ENCODE measurements around the gene MT1B. TPM values are rescaled to one million over a fixed set of nuclear protein-coding genes. Genes with fewer than 3 reads are reported as not detected.
A peak's percentile ranks its signal among the peaks of the same experiment; 100 is the strongest.

The MT1B gene
- total RNA-seq, 2 experiments from 2014 or later = not detected

DNA sequence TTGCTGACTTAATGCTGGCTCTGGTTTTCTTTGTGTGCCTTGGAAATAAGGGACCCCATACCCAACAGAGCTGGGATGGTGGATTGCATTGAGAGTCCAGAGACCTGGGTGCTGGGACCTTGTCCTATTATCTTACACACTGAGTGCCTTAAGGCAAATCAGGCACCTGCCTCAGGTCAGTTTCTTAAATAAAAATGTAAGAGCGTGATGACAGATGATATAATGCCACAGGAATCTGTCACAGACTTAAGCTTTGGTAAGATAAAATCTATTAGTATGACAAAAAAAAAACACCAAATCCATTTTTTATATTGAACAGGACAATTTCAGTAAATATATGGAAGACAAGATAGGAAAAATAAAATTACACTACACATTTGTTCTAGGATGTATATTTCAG is 11.6 kb upstream of the MT1B start:
- Mint-ChIP-seq H3K27ac (no peak overlapping the region), H3K9me3 (no peaks in the 10 kb centered on the region), H3K27me3 (peaks cover 54% of the 10 kb centered on the region), H3K36me3 (no peaks in the 10 kb centered on the region), H3K4me1 (ENCODE audit: low read depth) (peaks cover 31% of the 10 kb centered on the region), H3K4me3 (no peak overlapping the region)
- POLR2A ChIA-PET = no interaction called here
- CTCF ChIA-PET = no interaction called here
- no peak for DNase-seq
- intact Hi-C loops (cut with micrococcal nuclease) = loop anchor here (5.0 kb wide), 1 partner anchor 42 kb away; the partner anchor contains the start of gene MT1X

GRCh38 chr16:56641166-56641565 is 10.5 kb upstream of the MT1B start:
- no peak overlapping the region for H3K4me3 Mint-ChIP-seq
- no peak for DNase-seq
- H3K9me3 Mint-ChIP-seq = no peaks in the 10 kb centered on the region
- peaks cover 24% of the 10 kb centered on the region for H3K4me1 Mint-ChIP-seq (ENCODE audit: low read depth)
- no peaks in the 10 kb centered on the region for H3K36me3 Mint-ChIP-seq
- intact Hi-C loops (cut with micrococcal nuclease) = loop anchor here (5.0 kb wide), 1 partner anchor 41 kb away; the partner anchor contains the start of gene MT1X
- peaks cover 47% of the 10 kb centered on the region for H3K27me3 Mint-ChIP-seq
- ChIA-PET CTCF (interaction anchor here (1.4 kb wide), 1 partner anchor 61 kb away, joined by 5 read pairs; no protein-coding TSS in a partner anchor), POLR2A (no interaction called here)
- H3K27ac Mint-ChIP-seq = no peak overlapping the region

DNA sequence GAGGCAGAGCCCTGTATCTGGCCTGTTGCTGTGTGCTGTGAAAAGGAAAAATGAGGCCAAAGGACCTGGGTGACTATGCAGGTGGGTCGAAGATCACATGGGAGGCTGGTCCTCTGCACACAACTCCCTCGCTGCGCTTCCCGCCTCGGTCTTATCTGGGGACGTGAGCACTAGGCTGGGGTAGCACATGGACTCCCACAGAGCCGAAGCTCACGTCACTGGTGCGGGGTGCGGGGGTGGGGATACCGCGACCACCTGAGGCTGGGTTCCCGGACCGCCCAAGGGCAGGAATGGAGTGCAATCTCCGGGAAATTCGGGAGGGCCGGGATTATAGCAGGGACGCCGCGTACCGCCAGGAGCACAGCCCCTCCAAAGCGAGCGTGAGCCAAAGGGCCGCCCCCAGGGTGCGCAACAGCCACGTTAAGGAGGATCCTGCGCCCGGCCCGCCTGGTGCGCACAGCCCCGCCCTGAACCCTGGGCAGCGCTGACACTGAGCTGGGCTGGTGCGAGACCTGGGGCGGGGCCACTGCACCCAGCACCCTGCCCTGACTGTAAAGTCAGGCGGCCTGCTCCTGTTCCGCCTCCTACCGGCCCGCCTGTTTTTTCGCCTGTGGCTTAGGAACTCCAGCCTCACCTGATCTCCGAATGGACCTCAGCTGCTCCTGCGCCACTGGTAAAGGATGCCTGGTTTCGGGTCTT is 8.5 kb upstream of the MT1B start:
- Mint-ChIP-seq H3K27me3 (peaks cover 36% of the 10 kb centered on the region), H3K4me1 (ENCODE audit: low read depth) (peaks cover 18% of the 10 kb centered on the region), H3K36me3 (no peaks in the 10 kb centered on the region), H3K4me3 (peak overlapping the region; percentile 54), H3K27ac (no peak overlapping the region), H3K9me3 (no peaks in the 10 kb centered on the region)
- ChIA-PET CTCF (interaction anchor here (0.6 to 3.2 kb wide), 25 partner anchors 9 to 370 kb away, joined by 3 to 27 read pairs (median 4); partner anchors contain the start of genes MT1E and MT2A), POLR2A (no interaction called here)
- intact Hi-C loops (cut with micrococcal nuclease) = loop anchor here (1.0 to 5.0 kb wide), 5 partner anchors 15 to 66 kb away; partner anchors contain the start of genes MT1X and MT2A
- DNase-seq = peak; percentile 89

DNA sequence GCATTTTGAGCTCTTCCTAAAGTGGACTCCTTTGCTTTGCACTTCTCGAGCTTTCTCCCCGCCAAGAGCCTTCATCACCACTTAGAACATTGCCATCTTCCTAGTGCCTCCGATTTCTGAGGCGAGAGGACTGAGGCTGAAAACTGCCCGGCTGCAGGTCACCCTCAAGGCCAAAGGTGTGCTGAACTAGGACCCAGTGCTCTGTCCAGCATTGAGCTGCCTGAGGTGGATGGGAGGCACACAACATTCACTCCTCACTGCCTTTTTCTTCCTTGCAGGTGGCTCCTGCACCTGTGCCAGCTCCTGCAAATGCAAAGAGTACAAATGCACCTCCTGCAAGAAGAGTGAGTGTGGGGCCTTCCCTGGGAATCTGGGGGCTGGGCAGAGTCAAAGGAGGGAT is 7.9 kb upstream of the MT1B start:
- H3K27ac Mint-ChIP-seq = no peak overlapping the region
- POLR2A ChIA-PET = no interaction called here
- DNase-seq = no peak

DNA sequence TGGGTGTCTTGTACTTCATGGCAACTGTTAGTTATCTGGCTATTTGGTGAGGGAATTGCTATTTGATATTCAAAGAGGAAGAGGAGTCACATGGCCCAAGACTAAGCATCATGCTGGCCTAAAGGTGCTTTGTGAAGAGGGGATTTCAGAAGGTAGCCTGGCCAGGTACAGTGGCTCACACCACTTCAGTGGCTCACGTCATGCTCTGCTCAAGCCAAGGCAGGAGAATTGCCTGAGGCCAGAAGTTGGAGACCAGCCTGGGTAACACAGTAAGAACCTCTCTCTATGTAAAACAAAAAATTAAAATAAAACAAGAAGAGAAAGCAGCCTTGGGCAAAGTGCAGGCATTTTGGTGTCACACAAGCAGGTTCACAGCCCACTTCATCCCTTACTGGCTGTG is 6.4 kb upstream of the MT1B start:
- H3K27me3 Mint-ChIP-seq = peaks cover 27% of the 10 kb centered on the region
- no peak overlapping the region for H3K27ac Mint-ChIP-seq
- H3K36me3 Mint-ChIP-seq = no peaks in the 10 kb centered on the region
- CTCF ChIA-PET = interaction anchor here (0.7 kb wide), 1 partner anchor 23 kb away, joined by 3 read pairs; no protein-coding TSS in a partner anchor
- peaks cover 18% of the 10 kb centered on the region for H3K4me1 Mint-ChIP-seq (ENCODE audit: low read depth)
- H3K9me3 Mint-ChIP-seq = no peaks in the 10 kb centered on the region
- no peak overlapping the region for H3K4me3 Mint-ChIP-seq
- POLR2A ChIA-PET = no interaction called here
- intact Hi-C loops (cut with micrococcal nuclease) = no loop called here
- DNase-seq = no peak

More for the DNA sequence above, 7.9 kb upstream of the MT1B start:
- CTCF ChIA-PET = interaction anchor here (0.6 to 3.2 kb wide), 21 partner anchors 9 to 210 kb away, joined by 3 to 27 read pairs (median 4); partner anchors contain the start of genes MT1E and MT2A
- Mint-ChIP-seq H3K9me3 (no peaks in the 10 kb centered on the region), H3K36me3 (no peaks in the 10 kb centered on the region), H3K4me3 (peak overlapping the region; percentile 54), H3K4me1 (ENCODE audit: low read depth) (peaks cover 18% of the 10 kb centered on the region), H3K27me3 (peaks cover 38% of the 10 kb centered on the region)
- intact Hi-C loops (cut with micrococcal nuclease) = loop anchor here (1.0 to 5.0 kb wide), 5 partner anchors 14 to 67 kb away; partner anchors contain the start of genes MT1X and MT2A

- Mint-ChIP-seq H3K9me3 (no peaks in the 10 kb centered on the region), H3K27me3 (peaks cover 23% of the 10 kb centered on the region), H3K27ac (no peak overlapping the region), H3K4me1 (ENCODE audit: low read depth) (peaks cover 18% of the 10 kb centered on the region), H3K36me3 (no peaks in the 10 kb centered on the region), H3K4me3 (no peak overlapping the region)
- POLR2A ChIA-PET = no interaction called here
- CTCF ChIA-PET = interaction anchor here (0.7 kb wide), 1 partner anchor 23 kb away, joined by 3 read pairs; no protein-coding TSS in a partner anchor
- no peak for DNase-seq
- intact Hi-C loops (cut with micrococcal nuclease) = no loop called here
Measured at GRCh38 chr16:56645838-56646237, 5.8 kb upstream of the MT1B start.

DNA sequence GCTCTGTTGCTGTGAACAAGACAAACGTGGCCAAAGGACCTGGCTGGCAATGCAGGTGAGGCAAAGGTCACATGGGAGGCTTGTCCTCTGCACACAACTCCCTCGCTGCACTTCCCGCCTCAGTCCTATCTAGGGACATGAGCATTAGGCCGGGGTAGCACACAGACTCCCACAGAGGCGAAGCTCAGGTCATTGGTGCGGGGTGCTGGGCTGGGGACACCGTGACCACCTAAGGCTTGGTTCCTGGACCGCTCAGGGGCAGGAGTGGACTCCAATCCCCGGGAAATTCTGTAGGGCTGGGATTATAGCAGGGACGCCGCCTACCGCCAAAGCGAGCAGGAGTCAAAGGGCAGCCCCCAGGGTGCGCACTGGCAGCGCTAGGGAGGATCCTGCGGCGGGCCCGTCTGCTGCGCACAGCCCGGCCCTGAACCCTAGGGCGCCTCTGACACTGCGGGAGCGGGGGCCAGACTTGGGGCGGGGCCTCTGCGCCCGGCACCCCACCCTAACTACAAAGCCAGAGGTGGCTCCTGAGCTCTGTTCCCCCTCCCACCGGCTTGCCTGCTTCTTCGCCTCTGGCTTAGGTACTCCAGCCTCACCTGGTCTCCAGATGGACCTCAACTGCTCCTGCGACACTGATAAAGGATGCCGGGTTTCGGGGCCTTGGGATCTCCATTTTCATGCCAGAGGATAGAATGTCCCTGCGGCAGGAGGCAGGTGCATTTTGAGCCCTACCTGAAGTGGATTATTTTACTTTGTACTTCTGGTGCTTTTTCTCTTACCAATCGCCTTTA is 3.9 kb upstream of the MT1B start:
- intact Hi-C loops (cut with micrococcal nuclease) = no loop called here
- no peak overlapping the region for H3K4me3 Mint-ChIP-seq
- no peaks in the 10 kb centered on the region for H3K36me3 Mint-ChIP-seq
- CTCF ChIA-PET = interaction anchor here (1.6 kb wide), 1 partner anchor 71 kb away, joined by 3 read pairs; no protein-coding TSS in a partner anchor
- POLR2A ChIA-PET = no interaction called here
- no peaks in the 10 kb centered on the region for H3K9me3 Mint-ChIP-seq
- peaks cover 12% of the 10 kb centered on the region for H3K4me1 Mint-ChIP-seq (ENCODE audit: low read depth)
- no peak overlapping the region for H3K27ac Mint-ChIP-seq
- no peak for DNase-seq
- peaks cover 30% of the 10 kb centered on the region for H3K27me3 Mint-ChIP-seq

DNA sequence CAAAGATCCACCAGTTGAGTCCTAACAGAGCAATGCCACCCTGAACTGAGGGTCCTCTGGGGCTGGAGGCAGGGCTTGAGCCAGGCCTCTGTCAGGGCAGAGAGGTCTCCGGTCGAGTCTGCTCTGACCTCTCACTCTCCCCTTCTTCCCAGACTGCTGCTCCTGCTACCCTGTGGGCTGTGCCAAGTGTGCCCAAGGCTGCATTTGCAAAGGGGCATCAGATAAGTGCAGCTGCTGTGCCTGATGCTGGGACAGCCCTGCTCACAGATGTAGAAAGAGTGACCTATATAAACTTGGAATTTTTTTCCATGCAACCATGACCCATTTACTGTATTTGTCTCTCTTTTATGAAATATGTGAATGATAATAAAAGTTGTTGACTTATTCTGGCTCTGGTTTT is 2.4 kb upstream of the MT1B start:
- H3K4me1 Mint-ChIP-seq (ENCODE audit: low read depth) = peaks cover under 1% of the 10 kb centered on the region
- no peak overlapping the region for H3K27ac Mint-ChIP-seq
- no peak for DNase-seq
- no peaks in the 10 kb centered on the region for H3K36me3 Mint-ChIP-seq
- CTCF ChIA-PET = no interaction called here
- H3K9me3 Mint-ChIP-seq = no peaks in the 10 kb centered on the region
- no peak overlapping the region for H3K4me3 Mint-ChIP-seq
- POLR2A ChIA-PET = no interaction called here
- H3K27me3 Mint-ChIP-seq = peaks cover 34% of the 10 kb centered on the region
- intact Hi-C loops (cut with micrococcal nuclease) = no loop called here

DNA sequence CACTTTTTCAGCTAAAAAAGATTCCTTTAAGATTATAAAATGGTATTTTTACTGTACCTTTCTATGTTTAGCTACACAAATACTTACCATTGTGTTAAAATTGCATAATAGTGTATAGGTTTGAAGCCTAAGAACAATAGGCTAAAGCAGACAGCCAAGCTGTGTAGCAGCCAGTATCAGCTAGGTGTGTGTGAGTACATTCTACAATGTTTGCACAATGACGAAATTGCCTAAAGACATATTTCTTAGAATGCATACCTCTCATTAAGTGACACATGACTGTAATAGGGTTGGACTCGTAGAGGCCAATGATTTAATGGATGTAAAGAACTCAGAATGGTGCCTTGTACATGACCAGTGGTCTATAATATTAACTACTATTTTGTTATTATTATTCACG is 1.9 kb upstream of the MT1B start:
- no peak overlapping the region for H3K27ac Mint-ChIP-seq
- DNase-seq = no peak
- H3K36me3 Mint-ChIP-seq = no peaks in the 10 kb centered on the region
- no peak overlapping the region for H3K4me3 Mint-ChIP-seq
- peaks cover 34% of the 10 kb centered on the region for H3K27me3 Mint-ChIP-seq
- H3K9me3 Mint-ChIP-seq = no peaks in the 10 kb centered on the region
- no peaks in the 10 kb centered on the region for H3K4me1 Mint-ChIP-seq (ENCODE audit: low read depth)
- intact Hi-C loops (cut with micrococcal nuclease) = no loop called here
- POLR2A ChIA-PET = no interaction called here
- CTCF ChIA-PET = no interaction called here

GRCh38 chr16:56652600-56652999 is 914 bp downstream of the MT1B start:
- CTCF ChIA-PET = interaction anchor here (1.8 kb wide), 1 partner anchor 9 kb away, joined by 5 read pairs; no protein-coding TSS in a partner anchor

DNA sequence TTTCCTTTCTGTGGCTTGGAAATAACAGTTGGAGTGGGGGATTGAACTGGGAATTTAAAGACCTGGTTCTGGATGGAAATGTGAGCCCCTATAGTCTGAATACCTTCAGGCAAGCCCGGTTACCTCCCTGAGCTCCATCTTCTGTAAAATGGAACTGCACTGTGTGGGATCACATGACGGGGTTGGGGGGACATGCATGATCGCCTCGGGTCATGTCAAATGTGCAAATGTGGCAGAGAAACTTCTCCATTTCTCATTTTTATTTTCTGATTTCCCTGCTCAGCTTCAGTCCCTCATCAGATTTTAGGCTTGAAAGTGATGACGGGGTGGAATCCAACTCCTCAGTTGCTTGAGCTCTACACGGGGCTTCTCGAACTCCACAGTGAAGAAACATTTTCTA is 1.5 kb downstream of the MT1B start:
- ChIA-PET CTCF (interaction anchor here (1.8 kb wide), 1 partner anchor 10 kb away, joined by 5 read pairs; no protein-coding TSS in a partner anchor), POLR2A (no interaction called here)
- no peak for DNase-seq
- peaks cover 26% of the 10 kb centered on the region for H3K27me3 Mint-ChIP-seq
- peaks cover 8% of the 10 kb centered on the region for H3K4me1 Mint-ChIP-seq (ENCODE audit: low read depth)
- H3K4me3 Mint-ChIP-seq = no peak overlapping the region
- no peak overlapping the region for H3K27ac Mint-ChIP-seq
- H3K9me3 Mint-ChIP-seq = no peaks in the 10 kb centered on the region
- intact Hi-C loops (cut with micrococcal nuclease) = no loop called here
- H3K36me3 Mint-ChIP-seq = no peaks in the 10 kb centered on the region

More at GRCh38 chr16:56652600-56652999, 914 bp downstream of the MT1B start:
- intact Hi-C loops (cut with micrococcal nuclease) = no loop called here
- H3K4me3 Mint-ChIP-seq = no peak overlapping the region
- POLR2A ChIA-PET = interaction anchor here (0.6 kb wide), 1 partner anchor 40 kb away, joined by 3 read pairs; no protein-coding TSS in a partner anchor
- no peak for DNase-seq
- peaks cover 4% of the 10 kb centered on the region for H3K4me1 Mint-ChIP-seq (ENCODE audit: low read depth)
- peaks cover 29% of the 10 kb centered on the region for H3K27me3 Mint-ChIP-seq
- no peak overlapping the region for H3K27ac Mint-ChIP-seq
- H3K9me3 Mint-ChIP-seq = no peaks in the 10 kb centered on the region
- no peaks in the 10 kb centered on the region for H3K36me3 Mint-ChIP-seq

Measured in activated CD4-positive, alpha-beta memory T cell treated with anti-CD3 and anti-CD28 coated beads for 36 hours (primary cell).